ENCODE data around the gene HIVEP3. TPM values are rescaled to one million over a fixed set of nuclear protein-coding genes. Genes with fewer than 3 reads are reported as not detected.
"Not testable (repeated sequence)": the region's sequence is repeated elsewhere in the genome, so short reads cannot be mapped to it uniquely, and the experiment has no call there.

HIVEP3 gene
- total and polyA plus RNA-seq, 4 donors = 3.0 to 9.4 (median 7.8) TPM

DNA sequence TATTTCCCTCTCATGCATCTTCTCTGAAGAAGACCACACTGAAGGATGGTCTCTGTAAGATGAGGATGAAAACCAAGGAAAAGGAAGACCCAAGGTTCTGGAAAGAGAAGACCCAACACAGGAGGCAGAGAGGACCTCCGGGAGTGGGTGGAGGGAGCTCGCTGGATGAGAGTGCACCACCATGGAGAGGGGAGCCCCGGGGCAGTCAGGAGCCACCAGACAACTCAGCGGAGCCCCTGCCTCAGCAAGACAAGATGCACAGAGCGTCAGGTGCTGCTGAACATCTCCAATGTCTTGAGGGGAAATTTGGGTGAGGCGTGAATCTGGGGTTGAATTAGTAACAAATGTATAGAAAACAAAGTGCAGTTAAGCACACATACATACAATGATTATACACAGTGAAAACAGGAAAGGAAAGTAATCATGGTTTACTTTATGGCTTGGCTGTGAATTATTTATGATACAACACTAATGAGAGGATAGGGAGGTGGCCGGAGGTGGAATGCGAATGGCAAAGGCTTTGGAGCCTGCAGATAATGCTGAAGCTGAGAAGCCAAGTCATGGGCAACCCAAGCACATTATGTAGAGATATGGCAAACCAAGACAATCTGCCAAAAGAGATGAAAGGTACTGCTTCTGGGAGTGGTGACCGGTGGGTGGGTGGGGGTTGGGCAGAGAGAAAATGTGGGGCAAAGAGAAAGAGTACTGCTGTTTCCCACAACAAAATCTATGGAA, 353.8 kb downstream of the HIVEP3 start:
- H3K27me3 ChIP-seq (ENCODE audit: control insufficient read depth, insufficient read depth, low read length) = no peaks in the 10 kb centered on the region
- no peaks in the 10 kb centered on the region for H3K9me3 ChIP-seq (ENCODE audit: control insufficient read depth, insufficient read depth, low read length)
- no peaks in the 10 kb centered on the region for H3K36me3 ChIP-seq (ENCODE audit: control insufficient read depth, insufficient read depth, low read length)
- H3K4me1 ChIP-seq (ENCODE audit: control insufficient read depth, insufficient read depth, low read length) = no peaks in the 10 kb centered on the region
- no peak overlapping the region for H3K4me3 ChIP-seq (ENCODE audit: low read depth, low read length)
- H3K27ac ChIP-seq (ENCODE audit: low read depth, low read length) = no peak overlapping the region
- 87% methylated on average over 6 of the region's 9 CpGs for WGBS (ENCODE audit: insufficient coverage)
- DNase-seq (ENCODE audit: low read depth in 4 of 6, low spot score in 6 of 6) = no peak

DNA sequence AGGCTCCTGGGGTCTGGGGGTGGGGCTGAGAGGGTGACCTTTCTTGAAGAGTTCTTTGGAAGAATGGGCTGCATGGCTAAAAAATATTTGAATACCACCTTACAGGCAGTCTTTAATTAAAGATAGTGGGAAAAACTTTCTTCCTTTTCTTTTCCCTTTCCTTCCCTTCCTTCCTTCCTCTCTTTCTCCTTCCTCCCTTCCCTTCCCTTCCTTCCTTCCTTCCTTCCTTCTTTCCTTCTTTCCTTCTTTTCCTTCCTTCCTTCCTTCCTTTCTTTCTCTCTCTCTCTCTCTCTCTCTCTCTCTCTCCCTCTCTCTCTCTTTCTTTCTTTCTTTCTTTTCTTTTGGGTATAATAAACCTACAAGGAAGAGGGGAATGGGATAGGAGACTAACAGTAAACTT, 356.4 kb downstream of the HIVEP3 start:
- H3K36me3 ChIP-seq (ENCODE audit: control insufficient read depth, insufficient read depth, low read length) = no peaks in the 10 kb centered on the region
- no peak overlapping the region for H3K27ac ChIP-seq (ENCODE audit: low read depth, low read length)
- H3K4me1 ChIP-seq (ENCODE audit: control insufficient read depth, insufficient read depth, low read length) = peaks cover 7% of the 10 kb centered on the region
- no peak for DNase-seq (ENCODE audit: low read depth in 4 of 6, low spot score in 6 of 6)
- no peaks in the 10 kb centered on the region for H3K27me3 ChIP-seq (ENCODE audit: control insufficient read depth, insufficient read depth, low read length)
- no peak overlapping the region for H3K4me3 ChIP-seq (ENCODE audit: low read depth, low read length)
- H3K9me3 ChIP-seq (ENCODE audit: control insufficient read depth, insufficient read depth, low read length) = no peaks in the 10 kb centered on the region

DNA sequence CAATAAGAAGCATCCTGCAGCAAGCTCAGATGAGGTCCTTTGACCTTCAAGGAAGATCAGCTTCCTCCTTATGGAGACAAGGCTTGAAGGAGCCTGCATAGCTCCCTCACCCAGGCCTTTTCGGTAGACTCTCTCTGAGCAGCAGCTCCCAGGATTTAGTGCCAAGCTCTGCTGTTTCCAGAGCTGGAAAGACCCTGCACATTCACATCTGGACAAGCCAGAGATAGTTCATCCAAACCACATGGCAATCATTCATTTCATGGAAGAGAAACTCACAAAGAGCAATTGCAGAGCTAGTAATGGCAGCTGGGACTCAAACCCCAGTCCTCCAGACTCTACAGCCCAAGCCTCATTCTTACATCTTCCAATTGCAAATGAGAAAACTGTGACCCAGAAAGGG, 357.8 kb downstream of the HIVEP3 start:
- 80% methylated on average over 1 of the region's 1 CpG for WGBS (ENCODE audit: insufficient coverage)
- no peak for DNase-seq (ENCODE audit: low read depth in 4 of 6, low spot score in 6 of 6)
- no peaks in the 10 kb centered on the region for H3K9me3 ChIP-seq (ENCODE audit: control insufficient read depth, insufficient read depth, low read length)

DNA sequence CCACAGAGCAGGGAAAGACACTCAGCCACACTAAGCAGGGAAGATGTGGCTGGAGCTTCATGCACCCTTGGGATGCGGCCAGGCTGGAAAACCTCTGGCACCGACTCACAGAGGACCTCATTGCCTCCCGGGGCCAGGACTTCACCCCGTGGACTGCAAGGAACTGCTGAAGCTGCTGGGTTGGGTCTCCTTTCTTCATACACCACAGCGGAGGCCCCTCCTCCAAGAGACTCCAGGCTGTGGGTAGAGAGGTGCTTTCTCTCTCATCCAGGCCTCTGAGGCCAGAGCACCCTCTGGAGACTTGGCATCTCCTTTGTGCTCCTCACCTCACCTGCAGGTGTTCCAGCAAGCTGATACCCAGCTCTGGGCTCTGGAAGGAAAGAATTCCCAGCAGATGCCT, 358.2 kb downstream of the HIVEP3 start:
- Histone ChIP-seq H3K4me3 (ENCODE audit: low read depth, low read length) (no peak overlapping the region), H3K27ac (ENCODE audit: low read depth, low read length) (no peak overlapping the region), H3K27me3 (ENCODE audit: control insufficient read depth, insufficient read depth, low read length) (no peaks in the 10 kb centered on the region), H3K36me3 (ENCODE audit: control insufficient read depth, insufficient read depth, low read length) (no peaks in the 10 kb centered on the region), H3K4me1 (ENCODE audit: control insufficient read depth, insufficient read depth, low read length) (peaks cover 7% of the 10 kb centered on the region), H3K9me3 (ENCODE audit: control insufficient read depth, insufficient read depth, low read length) (no peaks in the 10 kb centered on the region)
- 96% methylated on average over 3 of the region's 5 CpGs for WGBS (ENCODE audit: insufficient coverage)
- no peak for DNase-seq (ENCODE audit: low read depth in 4 of 6, low spot score in 6 of 6)

More for the DNA sequence above, 357.8 kb downstream of the HIVEP3 start:
- Histone ChIP-seq H3K4me3 (ENCODE audit: low read depth, low read length) (no peak overlapping the region), H3K4me1 (ENCODE audit: control insufficient read depth, insufficient read depth, low read length) (peaks cover 7% of the 10 kb centered on the region), H3K27ac (ENCODE audit: low read depth, low read length) (no peak overlapping the region), H3K36me3 (ENCODE audit: control insufficient read depth, insufficient read depth, low read length) (no peaks in the 10 kb centered on the region), H3K27me3 (ENCODE audit: control insufficient read depth, insufficient read depth, low read length) (no peaks in the 10 kb centered on the region)

DNA sequence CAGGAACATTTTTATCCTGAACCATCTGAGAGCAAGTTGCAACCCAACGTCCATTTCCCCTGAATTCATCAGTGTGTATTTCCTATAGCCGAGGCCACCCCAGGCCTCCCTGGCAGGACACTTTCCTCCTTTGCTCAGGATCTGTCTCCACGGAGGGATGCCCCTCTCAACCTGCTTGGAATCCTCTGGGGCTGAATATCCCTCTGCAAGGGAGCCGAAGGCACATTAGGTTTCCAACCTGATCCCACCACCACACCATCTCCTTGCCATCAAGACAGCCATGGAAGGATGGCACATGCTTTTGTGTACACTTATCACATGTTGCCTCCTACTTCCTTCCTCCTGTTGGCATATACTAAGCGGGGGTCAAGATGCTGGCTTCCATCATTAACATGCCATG, 359.4 kb downstream of the HIVEP3 start:
- no peaks in the 10 kb centered on the region for H3K9me3 ChIP-seq (ENCODE audit: control insufficient read depth, insufficient read depth, low read length)
- H3K36me3 ChIP-seq (ENCODE audit: control insufficient read depth, insufficient read depth, low read length) = no peaks in the 10 kb centered on the region
- no peaks in the 10 kb centered on the region for H3K27me3 ChIP-seq (ENCODE audit: control insufficient read depth, insufficient read depth, low read length)
- H3K27ac ChIP-seq (ENCODE audit: low read depth, low read length) = no peak overlapping the region
- H3K4me3 ChIP-seq (ENCODE audit: low read depth, low read length) = no peak overlapping the region
- no peak for DNase-seq (ENCODE audit: low read depth in 4 of 6, low spot score in 6 of 6)
- peaks cover 7% of the 10 kb centered on the region for H3K4me1 ChIP-seq (ENCODE audit: control insufficient read depth, insufficient read depth, low read length)
- WGBS (ENCODE audit: insufficient coverage) = 68% methylated on average over 5 of the region's 5 CpGs

DNA sequence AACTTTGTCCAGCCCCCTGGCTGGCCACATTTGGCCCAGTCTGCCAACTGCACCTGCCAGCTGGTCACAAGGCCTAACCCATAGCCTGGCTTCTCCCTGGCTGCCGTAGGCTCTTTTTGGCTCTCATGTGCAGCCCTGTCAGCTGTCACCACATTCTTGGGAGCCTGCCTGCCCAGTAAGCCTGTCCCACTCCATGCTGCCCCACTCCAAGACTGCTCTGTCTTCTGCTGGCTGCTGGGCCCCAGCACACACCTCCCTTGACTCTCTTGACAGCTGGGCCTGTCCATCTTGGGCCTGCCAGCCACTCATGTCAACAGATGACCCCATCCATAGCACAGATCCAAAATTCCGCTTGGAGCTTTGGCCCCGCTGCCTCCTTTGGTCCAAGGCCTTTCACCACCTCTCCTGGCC, 360.0 kb downstream of the HIVEP3 start:
- no peaks in the 10 kb centered on the region for H3K27me3 ChIP-seq (ENCODE audit: control insufficient read depth, insufficient read depth, low read length)
- no peak overlapping the region for H3K4me3 ChIP-seq (ENCODE audit: low read depth, low read length)
- no peaks in the 10 kb centered on the region for H3K36me3 ChIP-seq (ENCODE audit: control insufficient read depth, insufficient read depth, low read length)
- 58% methylated on average over 3 of the region's 3 CpGs for WGBS (ENCODE audit: insufficient coverage)
- no peak overlapping the region for H3K27ac ChIP-seq (ENCODE audit: low read depth, low read length)
- no peaks in the 10 kb centered on the region for H3K9me3 ChIP-seq (ENCODE audit: control insufficient read depth, insufficient read depth, low read length)
- H3K4me1 ChIP-seq (ENCODE audit: control insufficient read depth, insufficient read depth, low read length) = peaks cover 7% of the 10 kb centered on the region
- DNase-seq (ENCODE audit: low read depth in 4 of 6, low spot score in 6 of 6) = peak in 2 of 6 donors; percentile 16 to 71

DNA sequence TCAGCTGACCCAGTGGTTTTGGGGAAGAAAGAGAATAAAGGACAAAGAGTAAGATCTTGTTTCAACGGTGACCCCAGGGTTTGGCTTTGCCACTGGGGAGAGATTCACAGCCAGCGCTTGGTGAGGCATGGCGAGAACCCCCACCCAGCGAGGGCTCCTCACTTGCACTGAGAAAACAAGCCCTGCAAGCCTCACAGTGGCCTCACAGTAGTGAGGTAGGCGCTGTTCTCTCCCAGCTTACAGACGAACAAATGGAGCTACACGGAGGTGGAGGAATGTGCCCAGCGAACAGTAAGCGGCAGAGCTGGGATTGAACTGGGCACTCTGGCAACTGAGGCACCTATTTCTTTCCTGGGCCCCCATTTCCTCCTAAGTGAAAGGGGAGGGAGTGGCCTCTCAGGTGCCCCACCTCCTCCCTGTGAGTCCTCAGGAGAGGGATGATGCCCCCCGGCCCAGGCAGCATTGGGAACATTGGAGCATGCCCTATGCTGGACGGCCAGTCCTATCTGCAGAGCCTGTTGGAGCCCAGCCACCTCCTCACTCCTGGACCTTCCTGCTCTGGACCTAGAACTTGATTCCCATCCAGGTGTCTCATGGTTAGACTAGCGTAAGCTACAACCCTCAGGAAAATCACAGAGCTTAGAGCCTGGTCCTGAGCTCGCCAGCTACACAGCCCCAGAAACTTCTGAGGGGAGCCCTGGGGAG, 360.8 kb downstream of the HIVEP3 start:
- no peak overlapping the region for H3K4me3 ChIP-seq (ENCODE audit: low read depth, low read length)
- H3K27ac ChIP-seq (ENCODE audit: low read depth, low read length) = no peak overlapping the region
- H3K36me3 ChIP-seq (ENCODE audit: control insufficient read depth, insufficient read depth, low read length) = no peaks in the 10 kb centered on the region
- no peak for DNase-seq (ENCODE audit: low read depth in 4 of 6, low spot score in 6 of 6)
- H3K9me3 ChIP-seq (ENCODE audit: control insufficient read depth, insufficient read depth, low read length) = no peaks in the 10 kb centered on the region
- no peaks in the 10 kb centered on the region for H3K27me3 ChIP-seq (ENCODE audit: control insufficient read depth, insufficient read depth, low read length)
- 84% methylated on average over 8 of the region's 13 CpGs for WGBS (ENCODE audit: insufficient coverage)
- peaks cover 7% of the 10 kb centered on the region for H3K4me1 ChIP-seq (ENCODE audit: control insufficient read depth, insufficient read depth, low read length)

DNA sequence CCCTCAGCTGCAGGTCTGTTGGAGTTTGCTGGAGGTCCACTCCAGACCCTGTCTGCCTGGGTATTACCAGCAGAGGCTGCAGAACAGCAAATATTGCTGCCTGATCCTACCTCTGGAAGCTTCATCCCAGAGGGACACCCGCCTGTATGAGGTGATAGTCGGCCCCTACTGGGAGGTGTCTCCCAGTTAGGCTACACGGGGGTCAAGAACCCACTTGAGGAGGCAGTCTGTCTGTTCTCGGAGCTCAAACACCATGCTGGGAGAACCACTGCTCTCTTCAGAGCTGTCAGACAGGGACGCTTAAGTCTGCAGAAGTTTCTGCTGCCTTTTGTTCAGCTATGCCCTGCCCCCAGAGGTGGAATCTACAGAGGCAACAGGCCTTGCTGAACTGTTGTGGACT, 364.0 kb downstream of the HIVEP3 start:
- H3K36me3 ChIP-seq (ENCODE audit: control insufficient read depth, insufficient read depth, low read length); DNase-seq (ENCODE audit: low read depth in 4 of 6, low spot score in 6 of 6); H3K27me3 ChIP-seq (ENCODE audit: control insufficient read depth, insufficient read depth, low read length); H3K4me3 ChIP-seq (ENCODE audit: low read depth, low read length); H3K9me3 ChIP-seq (ENCODE audit: control insufficient read depth, insufficient read depth, low read length); H3K27ac ChIP-seq (ENCODE audit: low read depth, low read length); H3K4me1 ChIP-seq (ENCODE audit: control insufficient read depth, insufficient read depth, low read length): not testable (repeated sequence)
- 83% methylated on average over 5 of the region's 5 CpGs for WGBS (ENCODE audit: insufficient coverage)

DNA sequence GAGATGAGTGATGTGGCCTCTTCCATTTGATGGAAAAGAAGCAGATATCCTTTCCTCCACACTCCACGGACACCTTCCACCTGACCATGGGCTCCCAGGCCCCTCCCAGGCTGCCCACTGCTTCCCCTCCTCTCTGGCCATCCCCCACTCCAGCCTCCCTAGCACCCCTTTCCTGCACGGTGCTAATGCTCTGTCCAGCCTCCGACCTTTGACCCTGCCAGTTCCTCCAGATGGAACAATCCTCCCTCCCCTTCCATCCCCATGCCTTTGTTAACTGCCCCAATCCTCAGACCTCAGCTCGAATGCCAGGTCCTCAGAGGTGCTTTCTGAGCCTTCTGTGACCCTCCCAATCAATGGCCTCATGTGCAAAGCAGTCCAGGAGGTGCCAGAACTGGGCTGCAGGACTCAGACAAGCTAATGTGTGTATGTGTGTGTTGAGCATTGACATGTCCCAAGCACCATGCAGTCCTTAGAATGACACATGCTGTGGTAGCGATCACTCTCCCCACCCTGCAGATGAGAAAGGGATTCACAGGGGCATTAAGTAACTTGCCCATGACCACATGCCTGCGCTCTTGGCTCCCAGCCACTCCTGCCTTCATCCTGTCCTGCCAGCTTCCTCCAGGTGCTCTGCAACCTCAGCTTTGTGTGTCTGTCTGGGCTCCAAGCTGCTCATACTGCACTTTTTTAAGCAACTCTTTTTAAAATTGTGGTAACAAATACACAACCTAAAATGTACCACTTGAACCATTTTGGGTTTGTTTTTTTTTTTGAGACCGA, 370.8 kb downstream of the HIVEP3 start:
- Histone ChIP-seq H3K4me3 (ENCODE audit: low read depth, low read length) (no peak overlapping the region), H3K27ac (ENCODE audit: low read depth, low read length) (no peak overlapping the region), H3K4me1 (ENCODE audit: control insufficient read depth, insufficient read depth, low read length) (no peaks in the 10 kb centered on the region), H3K27me3 (ENCODE audit: control insufficient read depth, insufficient read depth, low read length) (no peaks in the 10 kb centered on the region), H3K36me3 (ENCODE audit: control insufficient read depth, insufficient read depth, low read length) (no peaks in the 10 kb centered on the region), H3K9me3 (ENCODE audit: control insufficient read depth, insufficient read depth, low read length) (no peaks in the 10 kb centered on the region)
- 67% methylated on average over 6 of the region's 7 CpGs for WGBS (ENCODE audit: insufficient coverage)
- DNase-seq (ENCODE audit: low read depth in 4 of 6, low spot score in 6 of 6) = no peak
